ENCODE results near the gene R3HCC1L.

R3HCC1L gene

DNA sequence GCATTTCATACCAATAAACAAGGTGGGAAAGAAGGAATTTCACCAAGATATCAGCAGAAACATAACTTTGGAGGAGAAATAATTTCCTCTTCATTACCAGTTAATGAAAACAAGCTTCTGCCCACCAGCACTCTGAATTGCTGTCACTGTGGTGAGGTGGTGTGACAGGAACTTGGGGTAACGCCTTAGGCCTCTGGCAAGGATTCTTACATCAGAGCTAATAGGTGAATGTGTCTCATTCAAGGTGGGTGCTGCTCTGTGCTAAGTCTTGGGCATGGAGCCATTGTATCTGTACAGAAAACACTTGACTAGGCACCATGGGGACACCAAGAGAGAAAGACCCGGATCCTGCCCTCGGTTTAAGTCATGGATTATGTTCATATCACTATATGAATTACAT lies 141.9 kb downstream of the R3HCC1L start:
- no peak for DNase-seq (ENCODE audit: low read depth)

DNA sequence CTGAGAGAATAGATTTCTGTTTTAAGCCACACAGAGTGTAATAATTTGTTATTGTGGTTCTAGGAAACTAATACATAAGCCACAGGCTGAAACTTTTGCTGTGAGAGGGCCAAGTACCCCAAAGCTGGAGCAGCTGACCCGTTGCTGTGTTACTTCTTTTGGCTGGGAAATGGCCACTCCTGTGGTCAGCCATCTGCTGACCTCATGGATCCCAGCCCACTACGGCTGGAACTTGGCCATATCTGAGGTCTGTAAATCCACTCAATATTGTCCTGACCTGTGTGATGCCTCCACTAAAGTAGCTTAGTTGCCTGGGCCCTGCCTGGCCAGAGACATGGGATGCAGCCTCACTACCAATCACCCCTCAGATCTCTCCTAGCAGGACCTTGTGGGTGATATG lies 151.0 kb downstream of the R3HCC1L start:
- DNase-seq (ENCODE audit: low read depth), result no peak

DNA sequence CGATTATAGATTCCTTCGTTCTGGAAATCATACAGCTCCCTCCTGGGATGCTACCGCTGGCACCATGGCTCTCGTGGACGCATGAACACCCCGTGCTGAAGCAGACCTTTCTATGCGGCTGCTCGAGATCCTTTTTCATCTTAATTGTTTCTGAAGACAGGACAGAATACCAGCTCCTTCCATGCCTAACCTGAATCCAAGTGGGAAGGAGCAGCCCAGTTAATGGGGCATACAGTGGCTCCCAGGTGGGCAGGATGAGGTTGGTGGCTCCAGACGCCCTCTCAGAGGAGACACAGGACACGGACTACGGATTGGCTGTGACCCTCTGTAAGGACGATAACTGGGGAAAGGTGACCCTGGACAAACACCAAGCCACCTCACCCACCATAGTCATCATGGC lies 152.0 kb downstream of the R3HCC1L start:
- DNase-seq (ENCODE audit: low read depth), result no peak

DNA sequence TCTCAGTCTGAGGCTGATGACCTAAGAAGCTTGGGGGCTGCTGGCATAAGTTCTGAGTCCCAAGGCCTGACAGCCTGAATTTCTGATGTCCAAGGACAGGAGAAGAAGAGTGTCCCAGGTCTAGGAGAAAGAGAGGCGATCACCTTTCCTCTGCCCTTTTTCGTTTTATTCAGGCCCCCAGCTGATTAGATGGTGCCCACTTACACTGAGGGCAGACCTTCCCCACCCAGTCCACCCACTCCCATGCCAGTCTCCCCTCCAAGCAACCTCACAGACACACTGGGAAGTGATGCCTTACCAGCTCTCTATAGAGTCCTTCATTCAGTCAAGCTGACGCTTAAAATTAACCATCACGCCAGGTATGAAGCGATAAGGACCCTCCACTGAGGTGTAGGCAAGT lies 152.9 kb downstream of the R3HCC1L start:
- no peak for DNase-seq (ENCODE audit: low read depth)

DNA sequence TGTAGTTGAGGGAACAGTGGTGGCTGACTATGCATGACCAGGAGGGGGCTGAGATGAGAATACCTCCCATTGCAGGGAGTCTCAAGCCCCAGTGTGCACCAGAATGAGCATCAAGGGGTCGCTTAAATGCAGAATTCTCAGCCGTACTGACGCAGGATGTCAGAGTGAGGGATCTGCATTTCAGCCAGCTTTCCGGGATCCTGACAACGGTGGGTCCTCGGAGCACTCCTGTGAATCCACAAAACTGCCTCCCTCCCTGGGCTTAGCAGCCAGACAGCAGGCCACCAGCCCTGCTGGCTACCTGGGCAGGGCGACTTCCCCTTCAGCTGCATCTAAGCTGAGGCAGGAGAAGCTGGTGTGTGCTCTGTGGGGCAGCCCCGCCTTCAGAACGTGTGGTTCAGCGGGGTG lies 155.3 kb downstream of the R3HCC1L start:
- no peak for DNase-seq (ENCODE audit: low read depth)

GRCh38 chr10:98292971-98293370 lies 158.5 kb downstream of the R3HCC1L start:
- no peak for DNase-seq (ENCODE audit: low read depth)

- no peak for DNase-seq (ENCODE audit: low read depth)
Measured at GRCh38 chr10:98293550-98294269, 159.3 kb downstream of the R3HCC1L start.

- no peak for DNase-seq (ENCODE audit: low read depth)
Measured at GRCh38 chr10:98294270-98294627, 159.8 kb downstream of the R3HCC1L start.
